Dendritic cell treated with granulocyte-macrophage colony-stimulating factor and Interleukin-4, amounts not matched to agents 40 ng/mL and 50 ng/mL, for 4 days (primary cell): ENCODE results near the gene KCNAB2.

Experiments
- H3K27ac Mint-ChIP-seq: one replicate; pipeline ENCODE4 v1.8.0; 2022; ENCODE audit warnings: mild to moderate bottlenecking, mixed read lengths
- H3K27me3 Mint-ChIP-seq: one replicate; pipeline ENCODE4 v1.8.0; 2022; ENCODE audit warnings: mild to moderate bottlenecking, mixed read lengths
- H3K36me3 Mint-ChIP-seq: one replicate; pipeline ENCODE4 v1.8.0; 2022; ENCODE audit warnings: low read depth, mixed read lengths
- H3K4me1 Mint-ChIP-seq: one replicate; pipeline ENCODE4 v1.8.0; 2022; ENCODE audit warnings: low read depth, mixed read lengths
- H3K4me3 Mint-ChIP-seq: one replicate; pipeline ENCODE4 v1.8.0; 2022; ENCODE audit warnings: mild to moderate bottlenecking, moderate library complexity, mixed read lengths
- H3K9me3 Mint-ChIP-seq: one replicate; pipeline ENCODE4 v1.8.0; 2022; ENCODE audit warnings: mixed read lengths
- intact Hi-C: fragments of 100-400 bp; cut with micrococcal nuclease; formaldehyde crosslinking; loops from one replicate; pipeline ENCODE4 v1.15.0; 2022

The KCNAB2 gene

GRCh38 chr1:6030547-6031261 lies 15.0 kb upstream of the KCNAB2 start:
- Mint-ChIP-seq H3K27me3 (no peaks in the 10 kb centered on the region), H3K4me3 (peak overlapping the region; percentile 11), H3K36me3 (peaks cover 90% of the 10 kb centered on the region), H3K9me3 (no peaks in the 10 kb centered on the region), H3K27ac (peak overlapping the region; percentile 20), H3K4me1 (peaks cover 99% of the 10 kb centered on the region)
- intact Hi-C loops, result no loop called here

- intact Hi-C loops, result no loop called here
- Mint-ChIP-seq H3K4me3 (no peak overlapping the region), H3K36me3 (peaks cover 96% of the 10 kb centered on the region), H3K4me1 (peaks cover 100% of the 10 kb centered on the region), H3K27me3 (no peaks in the 10 kb centered on the region), H3K27ac (no peak overlapping the region), H3K9me3 (no peaks in the 10 kb centered on the region)
These were observed 12.6 kb upstream of the KCNAB2 start for GRCh38 chr1:6033124-6033523.

- intact Hi-C loops, result no loop called here
- H3K4me3 Mint-ChIP-seq, result no peak overlapping the region
- no peak overlapping the region for H3K27ac Mint-ChIP-seq
- peaks cover 100% of the 10 kb centered on the region for H3K4me1 Mint-ChIP-seq
- no peaks in the 10 kb centered on the region for H3K9me3 Mint-ChIP-seq
- peaks cover 96% of the 10 kb centered on the region for H3K36me3 Mint-ChIP-seq
- no peaks in the 10 kb centered on the region for H3K27me3 Mint-ChIP-seq
These were observed 11.5 kb upstream of the KCNAB2 start for GRCh38 chr1:6033986-6034749.

GRCh38 chr1:6034750-6035096 lies 11.0 kb upstream of the KCNAB2 start:
- Mint-ChIP-seq H3K36me3 (peaks cover 96% of the 10 kb centered on the region), H3K9me3 (no peaks in the 10 kb centered on the region), H3K27ac (no peak overlapping the region), H3K4me1 (peaks cover 100% of the 10 kb centered on the region), H3K4me3 (no peak overlapping the region), H3K27me3 (no peaks in the 10 kb centered on the region)
- intact Hi-C loops, result no loop called here

GRCh38 chr1:6035303-6035702 lies 10.4 kb upstream of the KCNAB2 start:
- no peak overlapping the region for H3K4me3 Mint-ChIP-seq
- H3K36me3 Mint-ChIP-seq, result peaks cover 96% of the 10 kb centered on the region
- no peaks in the 10 kb centered on the region for H3K27me3 Mint-ChIP-seq

GRCh38 chr1:6035719-6036118 lies 10.0 kb upstream of the KCNAB2 start:
- Mint-ChIP-seq H3K27ac (no peak overlapping the region), H3K4me3 (no peak overlapping the region), H3K27me3 (no peaks in the 10 kb centered on the region), H3K36me3 (peaks cover 96% of the 10 kb centered on the region), H3K4me1 (peaks cover 97% of the 10 kb centered on the region), H3K9me3 (no peaks in the 10 kb centered on the region)
- intact Hi-C loops, result no loop called here

More at GRCh38 chr1:6035303-6035702, 10.4 kb upstream of the KCNAB2 start:
- peaks cover 100% of the 10 kb centered on the region for H3K4me1 Mint-ChIP-seq
- H3K9me3 Mint-ChIP-seq, result no peaks in the 10 kb centered on the region
- intact Hi-C loops, result no loop called here
- H3K27ac Mint-ChIP-seq, result no peak overlapping the region

- Mint-ChIP-seq H3K4me1 (peaks cover 81% of the 10 kb centered on the region), H3K27me3 (no peaks in the 10 kb centered on the region)
These were observed 8.3 kb upstream of the KCNAB2 start for GRCh38 chr1:6037338-6037762.

GRCh38 chr1:6038603-6039002 lies 7.1 kb upstream of the KCNAB2 start:
- Mint-ChIP-seq H3K27me3 (no peaks in the 10 kb centered on the region), H3K36me3 (peaks cover 98% of the 10 kb centered on the region), H3K27ac (peak overlapping the region; percentile 72), H3K9me3 (no peaks in the 10 kb centered on the region), H3K4me3 (no peak overlapping the region), H3K4me1 (peaks cover 69% of the 10 kb centered on the region)
- intact Hi-C loops, result no loop called here

More at GRCh38 chr1:6037338-6037762, 8.3 kb upstream of the KCNAB2 start:
- H3K9me3 Mint-ChIP-seq, result no peaks in the 10 kb centered on the region
- H3K36me3 Mint-ChIP-seq, result peaks cover 97% of the 10 kb centered on the region
- no peak overlapping the region for H3K27ac Mint-ChIP-seq
- intact Hi-C loops, result no loop called here
- no peak overlapping the region for H3K4me3 Mint-ChIP-seq

GRCh38 chr1:6039031-6039430 lies 6.7 kb upstream of the KCNAB2 start:
- Mint-ChIP-seq H3K27me3 (no peaks in the 10 kb centered on the region), H3K27ac (peak overlapping the region; percentile 72), H3K4me1 (peaks cover 64% of the 10 kb centered on the region), H3K9me3 (no peaks in the 10 kb centered on the region), H3K4me3 (no peak overlapping the region), H3K36me3 (peaks cover 99% of the 10 kb centered on the region)
- intact Hi-C loops, result no loop called here

GRCh38 chr1:6040444-6040843 lies 5.2 kb upstream of the KCNAB2 start:
- no peaks in the 10 kb centered on the region for H3K9me3 Mint-ChIP-seq
- H3K36me3 Mint-ChIP-seq, result peaks cover 99% of the 10 kb centered on the region
- intact Hi-C loops, result no loop called here
- H3K4me1 Mint-ChIP-seq, result peaks cover 50% of the 10 kb centered on the region
- H3K27ac Mint-ChIP-seq, result no peak overlapping the region
- H3K27me3 Mint-ChIP-seq, result no peaks in the 10 kb centered on the region
- no peak overlapping the region for H3K4me3 Mint-ChIP-seq

GRCh38 chr1:6040861-6041415 lies 4.8 kb upstream of the KCNAB2 start:
- intact Hi-C loops, result no loop called here
- Mint-ChIP-seq H3K36me3 (peaks cover 99% of the 10 kb centered on the region), H3K27me3 (no peaks in the 10 kb centered on the region), H3K4me1 (peaks cover 45% of the 10 kb centered on the region), H3K27ac (no peak overlapping the region), H3K9me3 (no peaks in the 10 kb centered on the region), H3K4me3 (no peak overlapping the region)

GRCh38 chr1:6041432-6042062 lies 4.1 kb upstream of the KCNAB2 start:
- no peak overlapping the region for H3K27ac Mint-ChIP-seq

GRCh38 chr1:6043561-6043960 lies 2.1 kb upstream of the KCNAB2 start:
- intact Hi-C loops, result no loop called here
- peaks cover 100% of the 10 kb centered on the region for H3K36me3 Mint-ChIP-seq
- H3K9me3 Mint-ChIP-seq, result no peaks in the 10 kb centered on the region
- H3K27ac Mint-ChIP-seq, result no peak overlapping the region
- no peaks in the 10 kb centered on the region for H3K27me3 Mint-ChIP-seq
- no peak overlapping the region for H3K4me3 Mint-ChIP-seq
- H3K4me1 Mint-ChIP-seq, result peaks cover 27% of the 10 kb centered on the region

More at GRCh38 chr1:6041432-6042062, 4.1 kb upstream of the KCNAB2 start:
- intact Hi-C loops, result no loop called here
- H3K9me3 Mint-ChIP-seq, result no peaks in the 10 kb centered on the region
- no peak overlapping the region for H3K4me3 Mint-ChIP-seq
- peaks cover 99% of the 10 kb centered on the region for H3K36me3 Mint-ChIP-seq
- H3K27me3 Mint-ChIP-seq, result no peaks in the 10 kb centered on the region
- H3K4me1 Mint-ChIP-seq, result peaks cover 39% of the 10 kb centered on the region
